GM18508 (cell line): ENCODE measurements around the gene LYSET.
A peak's percentile ranks its signal among the peaks of the same experiment; 100 is the strongest.
"Not testable (repeated sequence)": the region's sequence is repeated elsewhere in the genome, so short reads cannot be mapped to it uniquely, and the experiment has no call there.

Source experiments
- ATAC-seq: cut with Tn5 transposase; IDR thresholded peaks from one replicate; pipeline ENCODE4 v1.9.1; 2021; ENCODE audit warnings: moderate number of reproducible peaks; ENCODE audit not compliant: insufficient read depth, unreplicated experiment

LYSET gene, protein sequence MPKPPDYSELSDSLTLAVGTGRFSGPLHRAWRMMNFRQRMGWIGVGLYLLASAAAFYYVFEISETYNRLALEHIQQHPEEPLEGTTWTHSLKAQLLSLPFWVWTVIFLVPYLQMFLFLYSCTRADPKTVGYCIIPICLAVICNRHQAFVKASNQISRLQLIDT

GRCh38 chr14:93184391-93185348, at the start of gene LYSET, which contains the start of gene MOAP1:
TSS of gene LYSET (plus strand) at chr14:93185317. CDS start at chr14:93185406, 89 bp downstream.
TSS of gene MOAP1 (minus strand) at chr14:93184897. CDS start at chr14:93184242, 655 bp downstream.
- peak; percentile 37 for ATAC-seq

GRCh38 chr14:93135399-93135798, 49.7 kb upstream of the LYSET start:
- ATAC-seq, result no peak

DNA sequence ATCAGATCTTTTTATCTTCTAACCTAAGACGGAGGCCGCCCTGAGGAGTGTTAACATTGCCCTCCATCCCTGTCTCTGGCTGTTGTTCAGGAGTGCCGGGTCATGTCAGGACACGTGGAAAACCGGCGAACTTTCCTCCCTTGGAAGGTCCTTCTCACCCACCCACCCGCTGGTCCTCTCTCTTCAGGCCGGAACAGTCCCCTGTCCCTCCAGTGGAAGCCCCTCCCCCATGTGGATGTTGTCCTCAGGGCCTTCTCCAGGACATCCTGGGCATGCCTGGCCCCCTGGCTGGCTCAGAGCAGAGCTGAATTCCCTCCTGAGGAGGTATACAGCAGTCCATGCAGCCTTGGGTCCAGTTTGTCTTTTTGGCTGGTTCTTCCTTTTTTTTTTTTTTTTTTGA, 49.1 kb upstream of the LYSET start:
- ATAC-seq, result no peak

- ATAC-seq, result not testable (repeated sequence)
These were observed 48.6 kb upstream of the LYSET start for GRCh38 chr14:93136508-93136907.

DNA sequence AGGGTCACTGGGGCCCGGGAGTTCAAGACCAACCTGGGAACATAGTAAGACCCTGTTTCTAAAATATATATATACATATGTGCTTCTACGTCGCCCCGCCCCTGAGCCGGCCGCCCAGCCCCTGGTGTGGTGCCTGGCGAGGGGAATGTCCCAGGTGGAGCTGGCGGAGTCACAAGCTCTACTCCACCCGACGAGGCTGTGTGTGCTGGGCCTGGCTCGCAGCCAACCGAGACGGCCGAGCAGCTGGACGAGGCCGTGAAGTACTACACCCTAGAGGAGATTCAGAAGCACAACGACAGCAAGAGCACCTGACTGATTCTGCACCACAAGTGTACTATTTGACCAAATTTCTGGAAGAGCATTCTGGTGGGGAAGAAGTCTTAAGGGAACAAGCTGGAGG, 47.3 kb upstream of the LYSET start:
- ATAC-seq, result no peak

DNA sequence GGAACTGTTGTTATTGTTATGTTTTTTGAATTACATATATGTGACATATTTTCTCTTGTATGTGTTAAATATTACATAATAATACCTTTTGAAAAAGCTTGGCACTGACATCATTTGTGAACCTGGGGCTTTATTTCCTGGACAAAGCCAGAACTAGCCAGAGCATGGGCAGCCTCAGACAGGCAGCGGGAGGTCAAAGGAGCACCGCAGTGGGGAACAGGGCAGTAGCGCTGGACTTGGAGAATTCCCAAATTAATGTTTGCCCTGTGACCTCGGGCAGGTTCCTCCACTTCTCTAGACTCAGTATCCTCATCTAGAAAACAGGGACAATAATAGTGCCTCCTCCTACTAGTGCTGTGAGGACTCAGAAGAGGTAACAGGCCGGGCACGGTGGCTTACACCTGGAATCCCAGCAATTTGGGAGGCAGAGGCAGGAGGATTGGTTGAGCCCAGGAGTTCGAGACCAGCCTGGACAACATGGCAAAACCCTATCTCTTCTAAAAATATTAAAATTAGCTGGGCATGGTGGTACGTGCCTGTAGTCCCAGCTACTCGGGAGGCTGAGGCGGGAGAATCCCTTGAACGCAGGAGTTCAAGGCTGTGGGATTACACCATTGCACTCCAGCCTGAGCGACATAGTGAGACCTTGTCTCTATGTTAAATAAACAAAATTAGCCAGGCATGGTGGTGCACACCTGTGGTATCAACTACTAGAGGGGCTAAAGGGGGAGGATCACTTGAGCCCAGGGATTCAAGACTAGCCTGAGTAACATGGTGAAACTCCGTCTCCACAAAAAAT, 42.1 kb upstream of the LYSET start:
- no peak for ATAC-seq

- no peak for ATAC-seq
These were observed 39.0 kb upstream of the LYSET start for GRCh38 chr14:93146119-93146518.

DNA sequence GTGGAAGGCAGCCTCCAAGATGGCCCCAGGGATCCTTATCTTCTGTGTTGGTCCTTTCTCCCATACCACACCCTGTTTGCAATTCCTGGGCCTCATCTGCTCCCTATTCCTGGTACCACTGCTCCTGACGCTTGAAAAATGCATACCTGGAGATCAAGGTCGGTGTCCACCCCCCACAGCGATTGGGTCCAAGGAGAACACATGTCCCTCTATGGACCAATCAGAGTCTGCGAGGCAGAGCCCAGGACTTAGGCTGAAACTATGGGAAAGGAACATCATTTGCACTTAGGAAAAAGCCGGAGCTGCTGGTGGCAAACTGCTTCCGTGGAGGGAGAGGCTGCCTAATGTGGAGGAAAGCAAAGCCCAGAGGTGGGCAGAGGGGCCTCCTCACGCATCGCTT, 36.1 kb upstream of the LYSET start:
- ATAC-seq, result no peak

DNA sequence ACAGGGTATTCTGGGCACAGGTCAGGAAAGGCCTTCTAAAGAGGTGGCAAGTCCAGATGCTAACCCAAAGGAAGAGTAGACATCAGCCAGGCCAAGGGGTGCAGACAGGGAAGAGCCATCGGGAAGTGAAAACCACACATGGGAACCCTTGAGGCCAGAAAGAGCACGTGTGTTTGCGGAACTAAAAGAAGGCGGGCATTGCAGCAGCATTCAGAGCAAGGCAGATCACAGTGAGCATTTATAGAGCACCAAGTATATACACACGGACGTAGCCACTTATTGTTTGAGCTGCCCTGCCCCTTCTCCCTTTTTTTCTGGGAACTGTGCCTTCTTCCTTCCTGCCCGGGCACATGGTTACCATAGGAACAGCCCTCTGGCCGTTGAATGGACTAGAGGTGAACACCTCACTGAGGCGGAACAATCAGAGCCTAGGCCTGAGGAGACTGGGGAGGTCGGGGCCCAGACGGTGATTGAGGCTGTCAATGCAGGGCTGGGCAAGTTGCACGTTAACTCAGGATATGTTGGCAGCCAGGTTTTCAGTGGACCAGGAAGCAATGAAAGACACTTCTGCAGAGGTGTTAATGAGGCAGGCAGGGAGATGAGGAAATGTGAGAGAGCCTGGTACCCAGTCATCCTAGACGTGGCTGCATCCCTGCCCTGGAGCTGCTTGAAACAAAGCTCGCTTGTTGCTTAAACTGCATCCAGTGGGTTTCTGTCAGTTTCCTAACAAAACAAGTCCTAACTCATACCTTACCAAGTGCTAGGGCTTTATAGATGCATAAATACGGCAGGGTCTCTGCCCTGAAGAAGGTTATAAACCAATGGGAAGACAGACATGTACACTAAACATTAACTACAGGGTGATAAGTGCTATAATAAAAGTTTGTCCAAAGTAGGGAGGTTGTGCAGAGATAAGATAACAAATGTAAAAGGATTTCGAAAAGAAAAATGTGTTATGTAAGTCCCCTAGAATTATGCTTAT, 34.6 kb upstream of the LYSET start:
- no peak for ATAC-seq

- ATAC-seq, result no peak
These were observed 32.0 kb upstream of the LYSET start for GRCh38 chr14:93153121-93153520.

- no peak for ATAC-seq
These were observed 29.4 kb upstream of the LYSET start for GRCh38 chr14:93155667-93156066.

GRCh38 chr14:93156693-93157369, 28.3 kb upstream of the LYSET start:
- no peak for ATAC-seq

DNA sequence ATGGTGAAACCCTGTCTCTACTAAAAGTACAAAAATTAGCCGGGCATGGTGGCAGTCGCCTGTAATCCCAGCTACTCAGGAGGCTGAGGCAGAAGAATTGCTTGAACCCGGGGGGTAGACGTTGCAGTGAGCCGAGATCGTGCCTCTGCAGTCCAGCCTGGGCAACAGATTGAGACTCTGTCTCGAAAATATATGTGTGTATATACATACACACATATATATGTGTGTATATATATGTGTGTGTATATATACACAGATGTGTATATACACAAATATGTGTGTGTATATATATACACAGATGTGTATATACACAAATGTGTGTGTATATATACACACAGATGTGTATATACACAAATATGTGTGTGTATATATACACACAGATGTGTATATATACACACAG, 26.8 kb upstream of the LYSET start:
- not testable (repeated sequence) for ATAC-seq

GRCh38 chr14:93159625-93160352, 25.3 kb upstream of the LYSET start:
- ATAC-seq, result not testable (repeated sequence)

DNA sequence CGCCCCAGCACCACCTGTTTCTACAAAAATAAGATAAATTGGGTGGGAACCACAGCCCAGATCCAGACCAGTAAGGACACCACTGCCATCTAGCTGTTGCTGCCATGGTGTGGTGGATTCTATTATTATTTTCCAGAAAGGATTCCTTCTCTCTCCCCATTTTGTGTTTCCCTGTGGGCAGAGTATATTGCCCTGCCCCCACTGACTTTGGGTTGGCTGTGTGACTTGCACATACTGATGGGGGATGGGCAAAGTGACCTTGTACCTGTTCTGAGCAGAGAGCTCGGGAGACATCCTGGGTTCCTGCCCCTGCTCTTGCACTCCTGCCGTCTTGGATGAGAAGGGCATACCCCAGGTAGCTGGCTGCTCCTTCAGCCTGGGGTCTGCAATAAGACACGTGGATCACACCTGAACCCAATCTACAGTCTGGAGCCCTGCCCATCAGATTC, 24.7 kb upstream of the LYSET start:
- ATAC-seq, result no peak

DNA sequence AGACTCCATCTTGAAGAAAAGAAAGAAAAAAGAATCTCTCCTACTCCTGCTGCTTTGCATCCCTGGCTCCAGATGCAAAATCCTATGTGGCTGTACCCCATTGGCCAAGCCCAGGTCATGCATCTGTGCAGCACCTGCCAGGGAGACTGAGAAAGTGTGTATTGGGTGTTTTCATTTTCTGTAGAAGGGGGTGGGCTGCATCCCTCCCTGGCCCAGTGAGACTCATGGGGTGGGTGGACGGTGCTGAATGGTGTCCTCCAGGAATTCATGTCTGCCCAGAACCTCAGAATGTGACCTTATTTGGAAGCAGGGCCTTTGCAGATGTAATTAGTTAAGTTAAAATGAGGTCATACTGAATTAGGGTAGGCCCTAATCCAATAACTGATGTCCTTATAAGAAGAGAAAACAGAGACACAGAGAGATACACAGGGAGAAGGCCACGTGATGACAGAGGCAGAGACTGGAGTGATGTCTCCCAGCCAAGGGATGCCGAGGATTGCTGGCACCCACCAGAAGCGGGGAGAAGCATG, 23.6 kb upstream of the LYSET start:
- ATAC-seq, result no peak

DNA sequence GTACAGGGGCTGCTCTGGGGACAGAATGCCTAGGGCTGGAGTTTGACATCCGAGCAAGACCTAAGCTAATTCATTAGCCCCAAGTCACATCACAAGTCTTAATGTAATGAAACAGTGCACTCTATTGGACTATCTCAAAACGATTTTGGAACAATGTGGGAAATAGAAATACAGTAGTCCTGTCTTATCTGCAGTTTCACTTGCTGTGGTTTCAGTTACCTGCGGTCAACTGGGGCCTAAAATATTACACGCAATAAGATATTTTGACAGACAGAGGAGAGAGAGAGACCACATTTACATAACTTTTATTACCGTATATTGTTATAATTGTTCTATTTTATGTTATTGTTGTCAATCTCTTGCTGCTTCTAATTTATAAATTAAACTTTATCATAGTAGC, 21.6 kb upstream of the LYSET start:
- ATAC-seq, result no peak
